ENCODE data around the gene SMARCAD1. TPM values are rescaled to one million over a fixed set of nuclear protein-coding genes. Genes with fewer than 3 reads are reported as not detected.

The SMARCAD1 gene
- total and polyA plus RNA-seq, 2 donors (not counting 1 experiment from before 2014, with no cell fraction given) = 24.8 to 30.7 TPM

DNA sequence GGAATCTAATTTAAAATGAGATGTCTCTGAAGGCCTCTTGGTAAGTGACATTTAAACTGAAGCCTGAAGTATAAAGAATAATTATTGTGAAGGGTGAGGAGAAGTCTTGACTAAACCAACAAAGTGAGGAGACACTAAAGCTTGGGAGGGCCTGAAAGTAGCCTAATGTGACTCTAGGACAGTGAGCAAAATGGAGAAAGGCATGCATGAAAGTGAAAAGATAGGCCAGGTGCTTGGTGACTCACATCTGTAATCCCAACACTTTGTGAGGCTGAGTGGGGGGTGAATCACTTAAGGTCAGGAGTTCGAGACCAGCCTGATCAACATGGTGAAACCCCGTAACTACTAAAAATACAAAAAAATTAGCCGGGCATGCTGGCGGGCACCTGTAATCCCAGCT, 46.9 kb upstream of the SMARCAD1 start:
- no peak overlapping the region for H3K9ac ChIP-seq (ENCODE audit: insufficient read depth, low read length)
- DNase-seq (ENCODE audit: low read depth in 2 of 2) = no peak
- H3K4me2 ChIP-seq (ENCODE audit: extremely low read depth, insufficient read depth, low read length) = no peak overlapping the region
- no peak overlapping the region for H3K4me3 ChIP-seq (replicated peaks in 1 of 4; ENCODE audit: control extremely low read depth in 1 of 4, insufficient read depth in 1 of 4, low read depth in 3 of 4, low read length in 4 of 4)
- H3K4me1 ChIP-seq (ENCODE audit: control insufficient read depth, extremely low read depth, insufficient read depth, low read length) = no peaks in the 10 kb centered on the region
- no peak for TF ChIP-seq EZH2 (IDR thresholded peaks at IDR 0.05; ENCODE audit: low read length, missing control alignments)
- TF ChIP-seq, protein P1, sequence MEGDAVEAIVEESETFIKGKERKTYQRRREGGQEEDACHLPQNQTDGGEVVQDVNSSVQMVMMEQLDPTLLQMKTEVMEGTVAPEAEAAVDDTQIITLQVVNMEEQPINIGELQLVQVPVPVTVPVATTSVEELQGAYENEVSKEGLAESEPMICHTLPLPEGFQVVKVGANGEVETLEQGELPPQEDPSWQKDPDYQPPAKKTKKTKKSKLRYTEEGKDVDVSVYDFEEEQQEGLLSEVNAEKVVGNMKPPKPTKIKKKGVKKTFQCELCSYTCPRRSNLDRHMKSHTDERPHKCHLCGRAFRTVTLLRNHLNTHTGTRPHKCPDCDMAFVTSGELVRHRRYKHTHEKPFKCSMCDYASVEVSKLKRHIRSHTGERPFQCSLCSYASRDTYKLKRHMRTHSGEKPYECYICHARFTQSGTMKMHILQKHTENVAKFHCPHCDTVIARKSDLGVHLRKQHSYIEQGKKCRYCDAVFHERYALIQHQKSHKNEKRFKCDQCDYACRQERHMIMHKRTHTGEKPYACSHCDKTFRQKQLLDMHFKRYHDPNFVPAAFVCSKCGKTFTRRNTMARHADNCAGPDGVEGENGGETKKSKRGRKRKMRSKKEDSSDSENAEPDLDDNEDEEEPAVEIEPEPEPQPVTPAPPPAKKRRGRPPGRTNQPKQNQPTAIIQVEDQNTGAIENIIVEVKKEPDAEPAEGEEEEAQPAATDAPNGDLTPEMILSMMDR (conservative IDR thresholded peaks at IDR 0.05 in 1 of 2, IDR thresholded peaks at IDR 0.05 in 1 of 2; ENCODE audit: low read depth in 1 of 2, low read length in 2 of 2) = no peak
- H2AFZ ChIP-seq (ENCODE audit: low read length) = no peak overlapping the region
- H3K27ac ChIP-seq (ENCODE audit: insufficient read depth, low read length) = no peak overlapping the region
- no peaks in the 10 kb centered on the region for H3K9me3 ChIP-seq (ENCODE audit: control insufficient read depth, insufficient read depth, low read depth, low read length)
- no peaks in the 10 kb centered on the region for H3K79me2 ChIP-seq (ENCODE audit: control insufficient read depth, insufficient read depth, low read length)
- no peaks in the 10 kb centered on the region for H3K36me3 ChIP-seq (ENCODE audit: control insufficient read depth, insufficient read depth, low read length)
- no peaks in the 10 kb centered on the region for H4K20me1 ChIP-seq (ENCODE audit: control insufficient read depth, extremely low read depth, insufficient read depth, low read length)
- no peaks in the 10 kb centered on the region for H3K27me3 ChIP-seq (ENCODE audit: control insufficient read depth, insufficient read depth, low read length)

- no peak overlapping the region for H3K27ac ChIP-seq (ENCODE audit: insufficient read depth, low read length)
- DNase-seq (ENCODE audit: low read depth in 2 of 2) = no peak
- no peak overlapping the region for H3K9ac ChIP-seq (ENCODE audit: insufficient read depth, low read length)
- H3K4me3 ChIP-seq (replicated peaks in 1 of 4; ENCODE audit: control extremely low read depth in 1 of 4, insufficient read depth in 1 of 4, low read depth in 3 of 4, low read length in 4 of 4) = no peak overlapping the region
- H3K27me3 ChIP-seq (ENCODE audit: control insufficient read depth, insufficient read depth, low read length) = no peaks in the 10 kb centered on the region
- no peaks in the 10 kb centered on the region for H3K4me1 ChIP-seq (ENCODE audit: control insufficient read depth, extremely low read depth, insufficient read depth, low read length)
- no peak overlapping the region for H3K4me2 ChIP-seq (ENCODE audit: extremely low read depth, insufficient read depth, low read length)
- no peaks in the 10 kb centered on the region for H4K20me1 ChIP-seq (ENCODE audit: control insufficient read depth, extremely low read depth, insufficient read depth, low read length)
- H3K79me2 ChIP-seq (ENCODE audit: control insufficient read depth, insufficient read depth, low read length) = no peaks in the 10 kb centered on the region
- TF ChIP-seq, protein P1 (conservative IDR thresholded peaks at IDR 0.05 in 1 of 2, IDR thresholded peaks at IDR 0.05 in 1 of 2; ENCODE audit: low read depth in 1 of 2, low read length in 2 of 2) = no peak
- TF ChIP-seq EZH2 (IDR thresholded peaks at IDR 0.05; ENCODE audit: low read length, missing control alignments) = no peak
- no peaks in the 10 kb centered on the region for H3K36me3 ChIP-seq (ENCODE audit: control insufficient read depth, insufficient read depth, low read length)
- H3K9me3 ChIP-seq (ENCODE audit: control insufficient read depth, insufficient read depth, low read depth, low read length) = no peaks in the 10 kb centered on the region
- no peak overlapping the region for H2AFZ ChIP-seq (ENCODE audit: low read length)
These were observed 42.4 kb upstream of the SMARCAD1 start for GRCh38 chr4:94165256-94165655.

- Histone ChIP-seq H3K9me3 (ENCODE audit: control insufficient read depth, insufficient read depth, low read depth, low read length) (no peaks in the 10 kb centered on the region), H3K9ac (ENCODE audit: insufficient read depth, low read length) (no peak overlapping the region), H2AFZ (ENCODE audit: low read length) (no peak overlapping the region), H3K79me2 (ENCODE audit: control insufficient read depth, insufficient read depth, low read length) (no peaks in the 10 kb centered on the region), H3K4me2 (ENCODE audit: extremely low read depth, insufficient read depth, low read length) (no peak overlapping the region), H3K27me3 (ENCODE audit: control insufficient read depth, insufficient read depth, low read length) (no peaks in the 10 kb centered on the region), H3K4me3 (replicated peaks in 1 of 4; ENCODE audit: control extremely low read depth in 1 of 4, insufficient read depth in 1 of 4, low read depth in 3 of 4, low read length in 4 of 4) (no peak overlapping the region), H4K20me1 (ENCODE audit: control insufficient read depth, extremely low read depth, insufficient read depth, low read length) (no peaks in the 10 kb centered on the region), H3K27ac (ENCODE audit: insufficient read depth, low read length) (no peak overlapping the region), H3K36me3 (ENCODE audit: control insufficient read depth, insufficient read depth, low read length) (no peaks in the 10 kb centered on the region), H3K4me1 (ENCODE audit: control insufficient read depth, extremely low read depth, insufficient read depth, low read length) (no peaks in the 10 kb centered on the region)
- no peak for DNase-seq (ENCODE audit: low read depth in 2 of 2)
- no peak for TF ChIP-seq EZH2 (IDR thresholded peaks at IDR 0.05; ENCODE audit: low read length, missing control alignments)
- TF ChIP-seq, protein P1 (conservative IDR thresholded peaks at IDR 0.05 in 1 of 2, IDR thresholded peaks at IDR 0.05 in 1 of 2; ENCODE audit: low read depth in 1 of 2, low read length in 2 of 2) = no peak
These were observed 39.3 kb upstream of the SMARCAD1 start for GRCh38 chr4:94168321-94168720.
